ENCODE results near the gene ABCE1.

ABCE1 gene

GRCh38 chr4:145097821-145098674 lies at the start of gene ABCE1, which contains the start of gene ANAPC10:
Gene ABCE1 (plus strand): TSS chr4:145098311. CDS start chr4:145104413, 6,102 bp downstream.
Gene ANAPC10 (minus strand): TSS chr4:145098196. CDS start chr4:145096099, 2,097 bp downstream.
- POLR2A ChIA-PET = interaction anchor here (0.7 to 2.1 kb wide), 20 partner anchors 9 to 920 kb away, joined by 3 to 20 read pairs (median 4); partner anchors contain the start of gene HHIP

GRCh38 chr4:145048817-145049216 lies 49.3 kb upstream of the ABCE1 start:
- TF ChIP-seq TARDBP (IDR thresholded peaks at IDR 0.05) (no peak), PKNOX1 (IDR thresholded peaks at IDR 0.05) (no peak), SP1 (IDR thresholded peaks at IDR 0.05) (no peak), NFRKB (IDR thresholded peaks at IDR 0.05) (no peak), SUZ12 (IDR thresholded peaks at IDR 0.05) (no peak), ARNT (IDR thresholded peaks at IDR 0.05) (no peak), BHLHE40 (IDR thresholded peaks at IDR 0.05; ENCODE audit: borderline replicate concordance) (no peak), FOXK2 (IDR thresholded peaks at IDR 0.05) (no peak), ELF4 (IDR thresholded peaks at IDR 0.05) (no peak)
- POLR2A ChIA-PET = no interaction called here
- no peak for DNase-seq (ENCODE audit: extremely low spot score)
- CTCF ChIA-PET = no interaction called here

More at GRCh38 chr4:145097821-145098674, at the start of gene ABCE1, which contains the start of gene ANAPC10:
- CTCF ChIA-PET = interaction anchor here (0.6 to 1.1 kb wide), 2 partner anchors 87 to 329 kb away, joined by 3 to 4 read pairs; no protein-coding TSS in a partner anchor
- peak; percentile 94 for DNase-seq (ENCODE audit: extremely low spot score)
- TF ChIP-seq FOXK2 (IDR thresholded peaks at IDR 0.05) (no peak), L3MBTL2 (conservative IDR thresholded peaks at IDR 0.05) (peak; percentile 89), SP1 (IDR thresholded peaks at IDR 0.05) (no peak), ZNF384 (IDR thresholded peaks at IDR 0.05) (no peak)

- POLR2A ChIA-PET = no interaction called here
- no peak for DNase-seq (ENCODE audit: extremely low spot score)
- CTCF ChIA-PET = no interaction called here
- no peak for TF ChIP-seq PKNOX1 (IDR thresholded peaks at IDR 0.05)
- TF ChIP-seq ARNT (IDR thresholded peaks at IDR 0.05) = no peak
- no peak for TF ChIP-seq FOXK2 (IDR thresholded peaks at IDR 0.05)
- TF ChIP-seq FOXM1 (IDR thresholded peaks at IDR 0.05; ENCODE audit: borderline replicate concordance) = no peak
- TF ChIP-seq FOXA1 (IDR thresholded peaks at IDR 0.05) = no peak
- no peak for TF ChIP-seq CTBP1 (IDR thresholded peaks at IDR 0.05; ENCODE audit: borderline replicate concordance)
- no peak for TF ChIP-seq ELF4 (IDR thresholded peaks at IDR 0.05)
- no peak for TF ChIP-seq SP1 (IDR thresholded peaks at IDR 0.05)
- TF ChIP-seq ZNF384 (IDR thresholded peaks at IDR 0.05) = no peak
- no peak for TF ChIP-seq L3MBTL2 (conservative IDR thresholded peaks at IDR 0.05)
- TF ChIP-seq TARDBP (IDR thresholded peaks at IDR 0.05) = no peak
- no peak for TF ChIP-seq HDGF (IDR thresholded peaks at IDR 0.05; ENCODE audit: borderline replicate concordance)
- TF ChIP-seq LEF1 (IDR thresholded peaks at IDR 0.05; ENCODE audit: borderline replicate concordance) = no peak
- no peak for TF ChIP-seq SUZ12 (IDR thresholded peaks at IDR 0.05)
- TF ChIP-seq NFRKB (IDR thresholded peaks at IDR 0.05) = no peak
- no peak for TF ChIP-seq BHLHE40 (IDR thresholded peaks at IDR 0.05; ENCODE audit: borderline replicate concordance)
These were observed 48.9 kb upstream of the ABCE1 start for GRCh38 chr4:145049241-145049640.

GRCh38 chr4:145055533-145056257 lies 42.4 kb upstream of the ABCE1 start:
- POLR2A ChIA-PET = no interaction called here

More at GRCh38 chr4:145055533-145056257, 42.4 kb upstream of the ABCE1 start:
- TF ChIP-seq FOXA1 (IDR thresholded peaks at IDR 0.05) (no peak), BHLHE40 (IDR thresholded peaks at IDR 0.05; ENCODE audit: borderline replicate concordance) (no peak), LEF1 (IDR thresholded peaks at IDR 0.05; ENCODE audit: borderline replicate concordance) (no peak), CTBP1 (IDR thresholded peaks at IDR 0.05; ENCODE audit: borderline replicate concordance) (no peak), PKNOX1 (IDR thresholded peaks at IDR 0.05) (no peak), HDGF (IDR thresholded peaks at IDR 0.05; ENCODE audit: borderline replicate concordance) (no peak), TARDBP (IDR thresholded peaks at IDR 0.05) (no peak), SP1 (IDR thresholded peaks at IDR 0.05) (no peak), ZNF384 (IDR thresholded peaks at IDR 0.05) (no peak), ELF4 (IDR thresholded peaks at IDR 0.05) (no peak), ARNT (IDR thresholded peaks at IDR 0.05) (no peak)
- CTCF ChIA-PET = no interaction called here
- DNase-seq (ENCODE audit: extremely low spot score) = no peak
